Measurements from ENCODE around the gene RHNO1.

RHNO1 gene

GRCh38 chr12:2884810-2885209, 7.8 kb downstream of the RHNO1 start:
- no peaks in the 10 kb centered on the region for H3K27me3 ChIP-seq (ENCODE audit: insufficient read depth, low read length)
- no peak overlapping the region for H2AFZ ChIP-seq (ENCODE audit: low read length)
- H3K9me3 ChIP-seq (ENCODE audit: low read length) = no peaks in the 10 kb centered on the region
- H3K79me2 ChIP-seq (ENCODE audit: insufficient read depth, low read length) = peaks cover 2% of the 10 kb centered on the region
- peaks cover 32% of the 10 kb centered on the region for H3K36me3 ChIP-seq (ENCODE audit: insufficient read depth, low read length)
- H4K20me1 ChIP-seq (ENCODE audit: insufficient read depth, low read length) = no peaks in the 10 kb centered on the region
- no peak overlapping the region for H3K4me3 ChIP-seq (ENCODE audit: low read depth, low read length, poor library complexity, severe bottlenecking)
- no peak overlapping the region for H3K4me2 ChIP-seq (ENCODE audit: low read length)
- no peak overlapping the region for H3K9ac ChIP-seq (ENCODE audit: low read length)
- no peak overlapping the region for H3K27ac ChIP-seq (ENCODE audit: low read depth, low read length, poor library complexity, severe bottlenecking)
- TF ChIP-seq CTCF (IDR thresholded peaks at IDR 0.05; ENCODE audit: low read length) (no peak), EZH2 (IDR thresholded peaks at IDR 0.05; ENCODE audit: borderline replicate concordance, low read length) (no peak)
- H3F3A ChIP-seq (ENCODE audit: insufficient read depth, low read length) = peaks cover 5% of the 10 kb centered on the region; the same call in 1 of the 2 replicates
- H3K9me2 ChIP-seq (ENCODE audit: low read depth, low read length) = no peaks in the 10 kb centered on the region
- peaks cover 6% of the 10 kb centered on the region for H3K4me1 ChIP-seq (ENCODE audit: insufficient read depth, low read length, severe bottlenecking)

DNA sequence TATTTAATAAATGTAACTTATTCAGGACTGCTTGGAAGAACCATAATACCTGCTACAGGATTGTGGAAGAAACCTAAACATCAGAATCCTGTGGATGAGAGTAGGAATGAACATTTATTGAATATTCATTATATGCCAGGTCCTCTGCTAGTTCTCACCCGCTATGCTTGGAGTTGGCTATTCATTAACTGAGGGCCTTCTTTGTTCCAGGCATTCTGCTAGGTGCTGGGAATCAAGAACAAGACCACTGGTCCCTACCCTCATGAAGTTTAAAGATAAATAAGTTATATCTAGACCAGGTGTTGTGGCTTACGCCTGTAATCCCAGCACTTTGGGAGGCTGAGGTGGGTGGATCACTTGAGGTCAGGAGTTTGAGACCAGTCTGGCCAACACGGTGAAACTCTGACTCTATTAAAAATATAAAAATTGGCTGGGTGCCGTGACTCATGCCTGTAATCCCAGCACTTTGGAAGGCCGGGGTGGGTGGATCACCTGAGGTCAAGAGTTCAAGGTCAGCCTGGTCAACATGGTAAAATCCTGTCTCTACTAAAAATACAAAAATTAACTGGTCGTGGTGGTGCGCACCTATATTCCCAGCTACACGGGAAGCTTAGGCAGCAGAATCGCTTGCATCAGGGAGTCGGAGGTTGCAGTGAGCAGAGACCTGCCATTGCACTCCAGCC, 9.9 kb downstream of the RHNO1 start:
- H3F3A ChIP-seq (ENCODE audit: insufficient read depth, low read length) = peaks cover 5% of the 10 kb centered on the region; the same call in 1 of the 2 replicates

DNA sequence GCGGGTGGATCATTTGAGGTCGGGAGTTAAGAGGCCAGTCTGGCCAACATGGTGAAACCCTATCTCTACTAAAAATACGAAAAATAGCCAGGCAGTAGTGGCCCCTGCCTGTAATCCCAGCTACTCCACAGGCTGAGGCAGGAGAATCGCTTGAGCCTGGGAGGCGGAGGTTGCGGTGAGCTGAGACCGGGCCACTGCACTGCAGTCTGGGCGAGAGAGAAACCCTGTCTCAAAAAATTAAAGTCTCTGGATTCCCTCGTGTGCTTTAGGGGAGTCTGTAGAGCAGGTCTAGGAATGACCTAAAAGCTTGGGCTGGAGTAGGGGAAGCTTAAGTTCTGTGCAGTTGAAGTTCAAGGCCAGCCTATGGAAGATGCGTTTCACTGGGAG, 13.0 kb downstream of the RHNO1 start:
- H3K27me3 ChIP-seq (ENCODE audit: insufficient read depth, low read length) = no peaks in the 10 kb centered on the region
- H3F3A ChIP-seq (ENCODE audit: insufficient read depth, low read length) = peaks cover 5% of the 10 kb centered on the region; the same call in 1 of the 2 replicates
- H3K27ac ChIP-seq (ENCODE audit: low read depth, low read length, poor library complexity, severe bottlenecking) = peak overlapping the region; percentile 44
- H3K79me2 ChIP-seq (ENCODE audit: insufficient read depth, low read length) = peaks cover 6% of the 10 kb centered on the region; the same call in 1 of the 2 replicates
- H3K9me3 ChIP-seq (ENCODE audit: low read length) = no peaks in the 10 kb centered on the region
- peak overlapping the region; percentile 70 for H3K9ac ChIP-seq (ENCODE audit: low read length)
- peaks cover 25% of the 10 kb centered on the region for H3K36me3 ChIP-seq (ENCODE audit: insufficient read depth, low read length)
- TF ChIP-seq EZH2 (IDR thresholded peaks at IDR 0.05; ENCODE audit: borderline replicate concordance, low read length) (no peak), CTCF (IDR thresholded peaks at IDR 0.05; ENCODE audit: low read length) (no peak)
- peak overlapping the region; percentile 27; the same call in 1 of the 2 replicates for H2AFZ ChIP-seq (ENCODE audit: low read length)
- H3K9me2 ChIP-seq (ENCODE audit: low read depth, low read length) = no peaks in the 10 kb centered on the region
- H3K4me3 ChIP-seq (ENCODE audit: low read depth, low read length, poor library complexity, severe bottlenecking) = peak overlapping the region; percentile 72
- no peaks in the 10 kb centered on the region for H4K20me1 ChIP-seq (ENCODE audit: insufficient read depth, low read length)
- H3K4me2 ChIP-seq (ENCODE audit: low read length) = peak overlapping the region; percentile 70
- peaks cover 19% of the 10 kb centered on the region for H3K4me1 ChIP-seq (ENCODE audit: insufficient read depth, low read length, severe bottlenecking)

More for the DNA sequence above, 9.9 kb downstream of the RHNO1 start:
- Histone ChIP-seq H3K27me3 (ENCODE audit: insufficient read depth, low read length) (no peaks in the 10 kb centered on the region), H3K4me1 (ENCODE audit: insufficient read depth, low read length, severe bottlenecking) (peaks cover 19% of the 10 kb centered on the region), H3K9ac (ENCODE audit: low read length) (no peak overlapping the region), H3K4me2 (ENCODE audit: low read length) (no peak overlapping the region), H4K20me1 (ENCODE audit: insufficient read depth, low read length) (no peaks in the 10 kb centered on the region), H3K27ac (ENCODE audit: low read depth, low read length, poor library complexity, severe bottlenecking) (no peak overlapping the region), H2AFZ (ENCODE audit: low read length) (no peak overlapping the region), H3K9me3 (ENCODE audit: low read length) (no peaks in the 10 kb centered on the region), H3K9me2 (ENCODE audit: low read depth, low read length) (no peaks in the 10 kb centered on the region), H3K4me3 (ENCODE audit: low read depth, low read length, poor library complexity, severe bottlenecking) (no peak overlapping the region), H3K79me2 (ENCODE audit: insufficient read depth, low read length) (peaks cover 5% of the 10 kb centered on the region), H3K36me3 (ENCODE audit: insufficient read depth, low read length) (peaks cover 25% of the 10 kb centered on the region)
- TF ChIP-seq CTCF (IDR thresholded peaks at IDR 0.05; ENCODE audit: low read length) = no peak
- no peak for TF ChIP-seq EZH2 (IDR thresholded peaks at IDR 0.05; ENCODE audit: borderline replicate concordance, low read length)

Measured in OCI-LY1 (cell line).